ENCODE measurements around the gene EIF4E1B. TPM values are rescaled to one million over a fixed set of nuclear protein-coding genes. Genes with fewer than 3 reads are reported as not detected.

The EIF4E1B gene
- total and polyA plus RNA-seq, 12 donors = not detected

DNA sequence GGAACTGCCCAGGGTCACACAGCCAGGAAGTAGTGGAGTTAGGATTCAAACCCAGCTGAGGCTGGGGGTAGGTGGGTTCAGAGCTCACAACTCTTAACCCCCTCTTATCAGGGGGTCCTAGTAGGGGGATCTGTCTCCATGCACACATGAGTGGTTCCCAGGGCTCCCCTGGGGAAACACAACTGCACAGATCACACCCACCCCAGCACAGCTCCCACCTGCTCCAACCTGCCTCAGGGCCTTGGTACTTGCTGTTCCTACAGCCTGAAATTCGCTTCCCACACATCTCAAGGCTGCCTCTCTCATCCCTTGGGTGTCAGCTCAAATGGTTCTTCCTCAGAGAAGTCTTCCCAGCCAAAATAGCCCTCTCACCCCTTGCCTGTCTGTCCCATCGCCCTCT is 5.0 kb upstream of the EIF4E1B start:
- H3K4me1 ChIP-seq = peaks cover 7 to 27% (median 16%) of the 10 kb centered on the region in 9 donors
- TF ChIP-seq, protein P1, sequence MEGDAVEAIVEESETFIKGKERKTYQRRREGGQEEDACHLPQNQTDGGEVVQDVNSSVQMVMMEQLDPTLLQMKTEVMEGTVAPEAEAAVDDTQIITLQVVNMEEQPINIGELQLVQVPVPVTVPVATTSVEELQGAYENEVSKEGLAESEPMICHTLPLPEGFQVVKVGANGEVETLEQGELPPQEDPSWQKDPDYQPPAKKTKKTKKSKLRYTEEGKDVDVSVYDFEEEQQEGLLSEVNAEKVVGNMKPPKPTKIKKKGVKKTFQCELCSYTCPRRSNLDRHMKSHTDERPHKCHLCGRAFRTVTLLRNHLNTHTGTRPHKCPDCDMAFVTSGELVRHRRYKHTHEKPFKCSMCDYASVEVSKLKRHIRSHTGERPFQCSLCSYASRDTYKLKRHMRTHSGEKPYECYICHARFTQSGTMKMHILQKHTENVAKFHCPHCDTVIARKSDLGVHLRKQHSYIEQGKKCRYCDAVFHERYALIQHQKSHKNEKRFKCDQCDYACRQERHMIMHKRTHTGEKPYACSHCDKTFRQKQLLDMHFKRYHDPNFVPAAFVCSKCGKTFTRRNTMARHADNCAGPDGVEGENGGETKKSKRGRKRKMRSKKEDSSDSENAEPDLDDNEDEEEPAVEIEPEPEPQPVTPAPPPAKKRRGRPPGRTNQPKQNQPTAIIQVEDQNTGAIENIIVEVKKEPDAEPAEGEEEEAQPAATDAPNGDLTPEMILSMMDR (IDR thresholded peaks at IDR 0.05) = no peak
- intact Hi-C loops (cut with DNase I) = loop anchor here in 1 of 10 donors (5.0 kb wide), 1 partner anchor 48 kb away; no protein-coding TSS in a partner anchor
- H3K9me3 ChIP-seq = no peaks in the 10 kb centered on the region
- WGBS, 2 donors = 58 to 72% methylated on average over 2 of the region's 2 CpGs
- no peak for ATAC-seq
- H3K27ac ChIP-seq = no peak overlapping the region
- no peaks in the 10 kb centered on the region for H3K36me3 ChIP-seq
- peaks cover 10 to 96% (median 91%) of the 10 kb centered on the region in 7 donors for H3K27me3 ChIP-seq
- no peak for DNase-seq
- H3K4me3 ChIP-seq = no peak overlapping the region

DNA sequence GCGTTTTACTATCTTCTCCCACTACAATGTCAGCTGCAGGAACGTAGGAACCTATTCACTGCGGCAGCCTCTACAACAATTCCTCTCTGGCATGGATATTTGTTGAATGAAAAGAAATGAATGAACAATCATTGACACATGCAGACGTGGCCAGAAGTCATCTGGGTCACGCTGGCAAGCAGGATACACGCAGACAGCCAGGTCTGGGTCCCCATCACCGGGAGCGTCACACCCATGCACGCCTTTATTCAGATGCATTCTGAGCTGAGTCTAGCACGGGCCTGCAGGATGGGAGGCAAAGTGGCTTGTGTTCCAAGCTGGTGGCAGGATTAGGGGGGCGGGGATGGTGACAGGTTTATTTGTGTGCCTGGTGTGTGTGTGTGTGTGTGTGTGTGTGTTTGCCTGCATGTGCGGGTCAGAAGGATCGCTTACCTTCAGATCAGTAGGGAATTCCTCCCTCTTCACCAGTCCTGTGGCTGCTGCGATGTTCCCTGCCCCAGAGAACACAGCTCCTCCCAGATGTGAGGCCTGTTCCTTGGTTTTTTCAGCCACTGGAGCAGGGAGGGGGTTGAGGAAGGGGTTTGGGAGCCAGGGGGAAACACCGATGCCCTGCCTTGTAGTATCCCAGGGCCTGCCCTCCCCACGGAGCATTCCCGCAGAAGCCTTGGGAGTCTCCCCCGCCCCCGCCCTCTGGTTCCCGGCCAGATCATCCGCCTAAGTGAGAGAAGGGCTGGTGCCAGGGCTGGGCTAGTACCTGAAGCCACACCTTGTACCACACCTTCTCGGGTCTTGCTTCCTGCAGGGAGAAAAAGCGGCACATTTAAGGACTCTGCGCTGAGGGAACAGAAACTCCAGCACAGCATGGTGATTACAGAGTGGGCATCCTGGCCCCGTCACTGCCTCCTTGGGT is 4.3 kb upstream of the EIF4E1B start:
- Histone ChIP-seq H3K4me1 (peaks cover 7 to 25% (median 14%) of the 10 kb centered on the region in 9 donors), H3K4me3 (no peak overlapping the region), H3K36me3 (no peaks in the 10 kb centered on the region), H3K27me3 (peaks cover 10 to 96% (median 91%) of the 10 kb centered on the region in 7 donors), H3K27ac (no peak overlapping the region), H3K9me3 (no peaks in the 10 kb centered on the region)
- DNase-seq (no peak), ATAC-seq (no peak)
- 30 to 51% methylated on average over 25 of the region's 25 CpGs for WGBS, 2 donors
- intact Hi-C loops (cut with DNase I) = loop anchor here in 1 of 10 donors (5.0 kb wide), 1 partner anchor 49 kb away; no protein-coding TSS in a partner anchor
- TF ChIP-seq, protein P1 (IDR thresholded peaks at IDR 0.05) = no peak

- H3K27me3 ChIP-seq = peaks cover 10 to 96% (median 91%) of the 10 kb centered on the region in 7 donors
- 51 to 55% methylated on average over 7 of the region's 7 CpGs for WGBS, 2 donors
These were observed 3.6 kb upstream of the EIF4E1B start for GRCh38 chr5:176626876-176627236.

DNA sequence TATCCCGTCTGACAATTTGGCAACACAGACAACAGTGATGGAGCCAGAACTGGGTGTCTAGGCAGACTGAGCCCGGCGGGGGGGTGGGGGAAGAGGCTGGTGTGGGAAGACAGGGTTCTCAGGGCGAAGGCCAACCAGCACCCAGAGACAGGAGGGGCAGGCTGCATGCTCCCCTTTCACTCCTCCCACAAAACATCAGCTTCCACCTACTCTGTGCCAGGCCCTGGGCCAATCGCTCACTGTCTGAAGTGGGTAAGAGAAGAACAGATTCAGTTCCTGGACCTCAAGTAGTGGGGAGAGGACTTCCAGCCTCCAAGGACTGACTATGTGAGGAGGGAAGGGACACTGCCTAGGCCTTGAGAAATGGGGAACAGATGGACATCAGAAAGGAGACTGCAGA is 2.9 kb upstream of the EIF4E1B start:
- WGBS, 2 donors = 71 to 86% methylated on average over 5 of the region's 5 CpGs
- TF ChIP-seq, protein P1 (IDR thresholded peaks at IDR 0.05) = no peak
- H3K27ac ChIP-seq = no peak overlapping the region

More at GRCh38 chr5:176626876-176627236, 3.6 kb upstream of the EIF4E1B start:
- Histone ChIP-seq H3K4me3 (no peak overlapping the region), H3K4me1 (peaks cover 7 to 19% (median 13%) of the 10 kb centered on the region in 9 donors), H3K9me3 (no peaks in the 10 kb centered on the region), H3K36me3 (no peaks in the 10 kb centered on the region), H3K27ac (no peak overlapping the region)
- ATAC-seq (no peak), DNase-seq (no peak)
- TF ChIP-seq, protein P1 (IDR thresholded peaks at IDR 0.05) = no peak
- intact Hi-C loops (cut with DNase I) = loop anchor here in 1 of 10 donors (5.0 kb wide), 1 partner anchor 50 kb away; no protein-coding TSS in a partner anchor

More for the DNA sequence above, 2.9 kb upstream of the EIF4E1B start:
- Histone ChIP-seq H3K27me3 (peaks cover 10 to 98% (median 94%) of the 10 kb centered on the region in 7 donors), H3K4me3 (no peak overlapping the region), H3K36me3 (no peaks in the 10 kb centered on the region), H3K9me3 (no peaks in the 10 kb centered on the region), H3K4me1 (peaks cover 7 to 18% (median 13%) of the 10 kb centered on the region in 9 donors)
- intact Hi-C loops (cut with DNase I) = loop anchor here in 1 of 10 donors (5.0 kb wide), 1 partner anchor 50 kb away; no protein-coding TSS in a partner anchor
- ATAC-seq (no peak), DNase-seq (no peak)

All from heart right ventricle (tissue), 16 donors.